ENCODE data around the gene EFNB2. TPM values are rescaled to one million over a fixed set of nuclear protein-coding genes. Genes with fewer than 3 reads are reported as not detected.
A peak's percentile ranks its signal among the peaks of the same experiment; 100 is the strongest.

EFNB2 gene
- total and polyA plus RNA-seq, 12 donors, result 5.2 to 21.4 (median 12.6) TPM

- no peak for DNase-seq
- no peaks in the 10 kb centered on the region for H3K27me3 ChIP-seq
- no peak overlapping the region for H3K4me3 ChIP-seq
- H3K27ac ChIP-seq, result peak overlapping the region in 1 of 5 donors; percentile 47
- H3K9me3 ChIP-seq (replicated peaks in 1 of 3), result no peaks in the 10 kb centered on the region
- WGBS, 4 donors, result 72 to 86% (median 84%) methylated on average over 1 of the region's 1 CpG
- H3K36me3 ChIP-seq (replicated peaks in 1 of 2), result peaks cover 0 to 21% of the 10 kb centered on the region in 2 donors
- intact Hi-C loops (cut with DNase I), result no loop called here
- TF ChIP-seq, protein P1, sequence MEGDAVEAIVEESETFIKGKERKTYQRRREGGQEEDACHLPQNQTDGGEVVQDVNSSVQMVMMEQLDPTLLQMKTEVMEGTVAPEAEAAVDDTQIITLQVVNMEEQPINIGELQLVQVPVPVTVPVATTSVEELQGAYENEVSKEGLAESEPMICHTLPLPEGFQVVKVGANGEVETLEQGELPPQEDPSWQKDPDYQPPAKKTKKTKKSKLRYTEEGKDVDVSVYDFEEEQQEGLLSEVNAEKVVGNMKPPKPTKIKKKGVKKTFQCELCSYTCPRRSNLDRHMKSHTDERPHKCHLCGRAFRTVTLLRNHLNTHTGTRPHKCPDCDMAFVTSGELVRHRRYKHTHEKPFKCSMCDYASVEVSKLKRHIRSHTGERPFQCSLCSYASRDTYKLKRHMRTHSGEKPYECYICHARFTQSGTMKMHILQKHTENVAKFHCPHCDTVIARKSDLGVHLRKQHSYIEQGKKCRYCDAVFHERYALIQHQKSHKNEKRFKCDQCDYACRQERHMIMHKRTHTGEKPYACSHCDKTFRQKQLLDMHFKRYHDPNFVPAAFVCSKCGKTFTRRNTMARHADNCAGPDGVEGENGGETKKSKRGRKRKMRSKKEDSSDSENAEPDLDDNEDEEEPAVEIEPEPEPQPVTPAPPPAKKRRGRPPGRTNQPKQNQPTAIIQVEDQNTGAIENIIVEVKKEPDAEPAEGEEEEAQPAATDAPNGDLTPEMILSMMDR (IDR thresholded peaks at IDR 0.05), result no peak
- TF ChIP-seq POLR2A (IDR thresholded peaks at IDR 0.05), result no peak
- H3K4me1 ChIP-seq (replicated peaks in 1 of 2), result peaks cover 15 to 76% of the 10 kb centered on the region in 2 donors
Measured at GRCh38 chr13:106562301-106562700, 26.8 kb upstream of the EFNB2 start.

GRCh38 chr13:106561551-106562170, 26.2 kb upstream of the EFNB2 start:
- 50 to 58% (median 53%) methylated on average over 6 of the region's 6 CpGs for WGBS, 4 donors
- H3K4me3 ChIP-seq, result no peak overlapping the region
- H3K36me3 ChIP-seq (replicated peaks in 1 of 2), result peaks cover 0 to 27% of the 10 kb centered on the region in 2 donors
- H3K9me3 ChIP-seq (replicated peaks in 1 of 3), result no peaks in the 10 kb centered on the region
- intact Hi-C loops (cut with DNase I), result no loop called here
- DNase-seq, result peak in 3 of 7 donors; percentile 19 to 44 (median 31)
- TF ChIP-seq, protein P1 (IDR thresholded peaks at IDR 0.05), result no peak
- no peaks in the 10 kb centered on the region for H3K27me3 ChIP-seq
- H3K27ac ChIP-seq, result peak overlapping the region in 1 of 5 donors; percentile 47
- peaks cover 15 to 74% of the 10 kb centered on the region in 2 donors for H3K4me1 ChIP-seq (replicated peaks in 1 of 2)

GRCh38 chr13:106560821-106561220, 25.4 kb upstream of the EFNB2 start:
- Histone ChIP-seq H3K27ac (peak overlapping the region in 1 of 5 donors; percentile 47), H3K27me3 (no peaks in the 10 kb centered on the region), H3K4me3 (no peak overlapping the region), H3K36me3 (replicated peaks in 1 of 2) (peaks cover 0 to 36% of the 10 kb centered on the region in 2 donors), H3K4me1 (replicated peaks in 1 of 2) (peaks cover 8 to 66% of the 10 kb centered on the region in 2 donors), H3K9me3 (replicated peaks in 1 of 3) (no peaks in the 10 kb centered on the region)
- TF ChIP-seq POLR2A (IDR thresholded peaks at IDR 0.05), result no peak
- TF ChIP-seq, protein P1 (IDR thresholded peaks at IDR 0.05), result no peak
- no peak for DNase-seq
- 54 to 74% (median 64%) methylated on average over 1 of the region's 1 CpG for WGBS, 4 donors
- intact Hi-C loops (cut with DNase I), result no loop called here

DNA sequence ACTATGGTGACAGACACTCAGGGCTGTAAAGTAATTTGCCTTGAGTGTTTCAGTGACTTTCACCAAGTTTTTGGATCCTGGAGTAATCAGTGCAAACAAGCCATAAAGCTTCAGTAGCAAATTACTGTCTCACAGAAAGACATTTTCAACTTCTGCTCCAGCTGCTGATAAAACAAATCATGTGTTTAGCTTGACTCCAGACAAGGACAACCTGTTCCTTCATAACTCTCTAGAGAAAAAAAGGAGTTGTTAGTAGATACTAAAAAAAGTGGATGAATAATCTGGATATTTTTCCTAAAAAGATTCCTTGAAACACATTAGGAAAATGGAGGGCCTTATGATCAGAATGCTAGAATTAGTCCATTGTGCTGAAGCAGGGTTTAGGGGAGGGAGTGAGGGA, 23.1 kb upstream of the EFNB2 start:
- intact Hi-C loops (cut with DNase I), result no loop called here
- H3K9me3 ChIP-seq (replicated peaks in 1 of 3), result no peaks in the 10 kb centered on the region
- H3K27me3 ChIP-seq, result no peaks in the 10 kb centered on the region
- H3K36me3 ChIP-seq (replicated peaks in 1 of 2), result peaks cover 0 to 54% of the 10 kb centered on the region in 2 donors
- peaks cover 0 to 43% of the 10 kb centered on the region in 2 donors for H3K4me1 ChIP-seq (replicated peaks in 1 of 2)
- H3K27ac ChIP-seq, result peak overlapping the region in 2 of 5 donors; percentile 21 to 28
- TF ChIP-seq, protein P1 (IDR thresholded peaks at IDR 0.05), result no peak
- TF ChIP-seq POLR2A (IDR thresholded peaks at IDR 0.05), result no peak
- H3K4me3 ChIP-seq, result no peak overlapping the region
- DNase-seq, result no peak

Data from adrenal gland (tissue), 12 donors.